H9 (cell line): ENCODE measurements around the gene CDC25A. TPM values are rescaled to one million over a fixed set of nuclear protein-coding genes. Genes with fewer than 3 reads are reported as not detected.

Experiments used
- DNase-seq: peaks from one replicate; pipeline ENCODE4 v3.0.0-alpha.2; 2017
- H2AFZ ChIP-seq: one replicate; pipeline ENCODE4 v1.6.1; 2013; ENCODE audit warnings: mild to moderate bottlenecking, low read length, control low read depth, moderate library complexity
- H2AK5ac ChIP-seq: 2 replicates; pipeline ENCODE4 v1.6.1; 2013; ENCODE audit warnings: low read length, control low read depth, mixed read lengths; ENCODE audit not compliant: insufficient read length
- H2BK120ac ChIP-seq: one replicate; pipeline ENCODE4 v1.6.1; 2013; ENCODE audit warnings: low read depth, mild to moderate bottlenecking, low read length, control low read depth, inconsistent platforms; ENCODE audit not compliant: poor library complexity, severe bottlenecking
- H2BK12ac ChIP-seq: 2 replicates; pipeline ENCODE4 v1.6.1; 2013; ENCODE audit warnings: low read length, control low read depth, mixed read lengths, low read depth; ENCODE audit not compliant: insufficient read length
- H2BK15ac ChIP-seq: 2 replicates; pipeline ENCODE4 v1.6.1; 2013; ENCODE audit warnings: low read depth, low read length, control low read depth
- H2BK20ac ChIP-seq: one replicate; pipeline ENCODE4 v1.6.1; 2013; ENCODE audit warnings: low read depth, mild to moderate bottlenecking, low read length, control low read depth, inconsistent platforms; ENCODE audit not compliant: poor library complexity, severe bottlenecking
- H2BK5ac ChIP-seq: 2 replicates; pipeline ENCODE4 v1.6.1; 2013; ENCODE audit warnings: low read length, control low read depth, mixed read lengths; ENCODE audit not compliant: insufficient read length
- H3K14ac ChIP-seq: 2 replicates; pipeline ENCODE4 v1.6.1; 2013; ENCODE audit warnings: low read length, control low read depth; ENCODE audit not compliant: insufficient read depth
- H3K18ac ChIP-seq: 2 replicates; pipeline ENCODE4 v1.6.1; 2013; ENCODE audit warnings: low read depth, mild to moderate bottlenecking, mixed read lengths, low read length, control low read depth; ENCODE audit not compliant: insufficient read length
- H3K23ac ChIP-seq: 2 replicates; pipeline ENCODE4 v1.6.1; 2013; ENCODE audit warnings: low read length, control low read depth, mixed read lengths, low read depth; ENCODE audit not compliant: insufficient read length
- H3K23me2 ChIP-seq: 2 replicates; pipeline ENCODE4 v1.6.1; 2013; ENCODE audit warnings: low read depth, mild to moderate bottlenecking, mixed read lengths, low read length, control low read depth; ENCODE audit not compliant: insufficient read length, poor library complexity, severe bottlenecking
- H3K27ac ChIP-seq: 2 replicates; pipeline ENCODE4 v1.5.1; 2013; ENCODE audit warnings: low read length, control low read depth, mixed read lengths, low read depth; ENCODE audit not compliant: insufficient read length
- H3K27me3 ChIP-seq: 2 replicates; pipeline ENCODE4 v1.6.1; 2013; ENCODE audit warnings: low read length, control low read depth, inconsistent platforms; ENCODE audit not compliant: insufficient read depth
- H3K4ac ChIP-seq: 2 replicates; pipeline ENCODE4 v1.6.1; 2013; ENCODE audit warnings: low read depth, mild to moderate bottlenecking, control low read depth, inconsistent platforms, low read length, moderate library complexity
- H3K4me1 ChIP-seq: 2 replicates; pipeline ENCODE4 v1.6.1; 2013; ENCODE audit warnings: low read length, control low read depth, inconsistent platforms; ENCODE audit not compliant: insufficient read depth
- H3K4me2 ChIP-seq: 2 replicates; pipeline ENCODE4 v1.6.1; 2013; ENCODE audit warnings: low read length, control low read depth, mixed read lengths; ENCODE audit not compliant: insufficient read length, insufficient read depth
- H3K56ac ChIP-seq: 2 replicates; pipeline ENCODE4 v1.6.1; 2013; ENCODE audit warnings: low read depth, mild to moderate bottlenecking, mixed read lengths, low read length, control low read depth; ENCODE audit not compliant: insufficient read length
- H3K79me1 ChIP-seq: 2 replicates; pipeline ENCODE4 v1.6.1; 2013; ENCODE audit warnings: low read depth, mild to moderate bottlenecking, moderate library complexity, low read length, control low read depth, inconsistent platforms; ENCODE audit not compliant: insufficient read depth, poor library complexity, severe bottlenecking
- H3K79me2 ChIP-seq: 2 replicates; pipeline ENCODE4 v1.6.1; 2013; ENCODE audit warnings: low read length, control low read depth, inconsistent platforms; ENCODE audit not compliant: insufficient read depth
- H3K9ac ChIP-seq: 2 replicates; pipeline ENCODE4 v1.6.1; 2013; ENCODE audit warnings: low read length, control low read depth, mixed read lengths; ENCODE audit not compliant: insufficient read length; ENCODE audit errors: extremely low read depth
- H3K9me3 ChIP-seq: one replicate; pipeline ENCODE4 v1.6.1; 2013; ENCODE audit warnings: low read depth, low read length, inconsistent platforms; ENCODE audit not compliant: control insufficient read depth
- H3T11ph ChIP-seq: one replicate; pipeline ENCODE4 v1.6.1; 2013; ENCODE audit warnings: mild to moderate bottlenecking, low read length, control low read depth, inconsistent platforms
- H4K20me1 ChIP-seq: one replicate; pipeline ENCODE4 v1.6.1; 2013; ENCODE audit not compliant: control insufficient read depth, insufficient read length, insufficient read depth
- H4K5ac ChIP-seq: 2 replicates; pipeline ENCODE4 v1.6.1; 2013; ENCODE audit warnings: low read depth, mild to moderate bottlenecking, mixed read lengths, low read length, control low read depth; ENCODE audit not compliant: insufficient read length
- H4K8ac ChIP-seq: replicated peaks from 2 replicates; pipeline ENCODE4 v1.6.1; 2013; ENCODE audit warnings: low read length, control low read depth, mixed read lengths, low read depth; ENCODE audit not compliant: insufficient read length
- H4K91ac ChIP-seq: 2 replicates; pipeline ENCODE4 v1.6.1; 2013; ENCODE audit warnings: low read depth, mild to moderate bottlenecking, moderate library complexity, mixed read lengths, low read length, control low read depth; ENCODE audit not compliant: insufficient read length
- H3K27ac Mint-ChIP-seq, 3 experiments: 2 replicates in 2 of 3; 3 replicates in 1 of 3; pipeline ENCODE4 v1.8.0; 2020 to 2021; ENCODE audit warnings: mixed read lengths in 3 of 3, mild to moderate bottlenecking in 1 of 3, moderate library complexity in 1 of 3
- H3K27me3 Mint-ChIP-seq: 2 replicates; pipeline ENCODE4 v1.8.0; 2021; ENCODE audit warnings: low read depth, mild to moderate bottlenecking, moderate library complexity, mixed read lengths
- H3K36me3 Mint-ChIP-seq, 3 experiments: 2 replicates in 2 of 3; 3 replicates in 1 of 3; pipeline ENCODE4 v1.8.0; 2020 to 2021; ENCODE audit warnings: low read depth in 3 of 3, mixed read lengths in 3 of 3; ENCODE audit not compliant: insufficient read depth in 1 of 3
- H3K4me1 Mint-ChIP-seq, 2 experiments: 2 replicates each; pipeline ENCODE4 v1.8.0; 2020; ENCODE audit warnings: mixed read lengths in 2 of 2
- H3K4me3 Mint-ChIP-seq, 2 experiments: 2 replicates in 1 of 2; 3 replicates in 1 of 2; pipeline ENCODE4 v1.8.0; 2020 to 2021; ENCODE audit warnings: mild to moderate bottlenecking in 2 of 2, mixed read lengths in 2 of 2, moderate library complexity in 1 of 2
- H3K9me3 Mint-ChIP-seq, 2 experiments: 2 replicates in 1 of 2; 3 replicates in 1 of 2; pipeline ENCODE4 v1.8.0; 2020; ENCODE audit warnings: mild to moderate bottlenecking in 2 of 2, mixed read lengths in 2 of 2, moderate library complexity in 1 of 2
- WGBS: extraction: QIAGEN DNeasy Blood & Tissue Kit; methylation state at CpG from one replicate; pipeline ENCODE4 v1.1.7; 2013; ENCODE audit warnings: missing lambda C conversion rate, low lambda C conversion rate, mixed read lengths; ENCODE audit not compliant: insufficient read length; ENCODE audit errors: extremely low coverage; 5-methylcytosine and 5-hydroxymethylcytosine counted together
- total RNA-seq: library from RNA; stranded (reverse); gene quantifications from 2 replicates; pipeline ENCODE4 v1.2.1, GENCODE V29; 2021
- TF ChIP-seq, protein P1 (sequence below): fragments of 200-600 bp; sonication (generic); conservative IDR thresholded peaks from 3 replicates; pipeline ENCODE4 v1.8.0; 2021; ENCODE audit warnings: antibody characterized with exemption, mild to moderate bottlenecking

Gene CDC25A
- total RNA-seq, 1 experiment from 2014 or later = 83.3 TPM

DNA sequence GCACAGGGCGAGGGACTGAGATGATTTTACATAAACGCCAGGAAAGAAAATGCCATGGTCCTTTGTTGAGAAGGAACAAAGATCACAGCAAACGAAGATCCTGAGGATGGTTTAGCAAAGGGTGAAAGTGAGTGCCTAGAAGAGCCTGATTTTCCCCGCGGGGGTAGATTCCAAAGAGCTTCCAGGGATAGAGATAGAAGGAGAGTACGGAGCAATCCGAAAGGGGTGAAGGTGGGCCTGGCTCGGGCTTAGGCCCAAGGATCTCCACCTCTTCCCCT is 977 bp downstream of the CDC25A start:
- H3K27ac ChIP-seq = no peak overlapping the region
- no peaks in the 10 kb centered on the region for H3K9me3 Mint-ChIP-seq

More for the DNA sequence above, 977 bp downstream of the CDC25A start:
- H3K4me2 ChIP-seq = peak overlapping the region; percentile 93
- H3K9ac ChIP-seq = peak overlapping the region; percentile 91
- no peak overlapping the region for H2BK12ac ChIP-seq
- H3K4me1 ChIP-seq = peaks cover 7% of the 10 kb centered on the region; the same call in 1 of the 2 replicates
- H3K27me3 ChIP-seq = no peaks in the 10 kb centered on the region
- H3K23me2 ChIP-seq = peaks cover 9% of the 10 kb centered on the region
- Mint-ChIP-seq H3K4me1 (peaks cover 37% of the 10 kb centered on the region in 2 experiments), H3K36me3 (peaks cover 45 to 51% (median 49%) of the 10 kb centered on the region in 3 experiments), H3K4me3 (peak overlapping the region; percentile 91 to 97), H3K27me3 (no peaks in the 10 kb centered on the region), H3K27ac (peak overlapping the region in 2 of 3 experiments; percentile 90 to 97; a peak in 4 of 7 replicates)
- H3K79me2 ChIP-seq = peaks cover 14% of the 10 kb centered on the region
- no peaks in the 10 kb centered on the region for H3K9me3 ChIP-seq
- no peak overlapping the region for H2BK15ac ChIP-seq
- H2AFZ ChIP-seq = no peak overlapping the region
- H3T11ph ChIP-seq = no peak overlapping the region
- no peak overlapping the region for H2BK5ac ChIP-seq
- H4K91ac ChIP-seq = no peak overlapping the region
- H2BK20ac ChIP-seq = no peak overlapping the region
- no peak overlapping the region for H2BK120ac ChIP-seq
- H4K20me1 ChIP-seq = no peaks in the 10 kb centered on the region
- no peak overlapping the region for H3K4ac ChIP-seq
- no peak for DNase-seq
- no peak overlapping the region for H3K18ac ChIP-seq
- peak overlapping the region; percentile 83 for H3K14ac ChIP-seq
- TF ChIP-seq, protein P1, sequence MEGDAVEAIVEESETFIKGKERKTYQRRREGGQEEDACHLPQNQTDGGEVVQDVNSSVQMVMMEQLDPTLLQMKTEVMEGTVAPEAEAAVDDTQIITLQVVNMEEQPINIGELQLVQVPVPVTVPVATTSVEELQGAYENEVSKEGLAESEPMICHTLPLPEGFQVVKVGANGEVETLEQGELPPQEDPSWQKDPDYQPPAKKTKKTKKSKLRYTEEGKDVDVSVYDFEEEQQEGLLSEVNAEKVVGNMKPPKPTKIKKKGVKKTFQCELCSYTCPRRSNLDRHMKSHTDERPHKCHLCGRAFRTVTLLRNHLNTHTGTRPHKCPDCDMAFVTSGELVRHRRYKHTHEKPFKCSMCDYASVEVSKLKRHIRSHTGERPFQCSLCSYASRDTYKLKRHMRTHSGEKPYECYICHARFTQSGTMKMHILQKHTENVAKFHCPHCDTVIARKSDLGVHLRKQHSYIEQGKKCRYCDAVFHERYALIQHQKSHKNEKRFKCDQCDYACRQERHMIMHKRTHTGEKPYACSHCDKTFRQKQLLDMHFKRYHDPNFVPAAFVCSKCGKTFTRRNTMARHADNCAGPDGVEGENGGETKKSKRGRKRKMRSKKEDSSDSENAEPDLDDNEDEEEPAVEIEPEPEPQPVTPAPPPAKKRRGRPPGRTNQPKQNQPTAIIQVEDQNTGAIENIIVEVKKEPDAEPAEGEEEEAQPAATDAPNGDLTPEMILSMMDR = no peak
- H3K56ac ChIP-seq = no peak overlapping the region
- no peak overlapping the region for H2AK5ac ChIP-seq
- no peak overlapping the region for H3K23ac ChIP-seq
- peaks cover 11% of the 10 kb centered on the region for H3K79me1 ChIP-seq
- whole genome bisulfite sequencing = no CpG with 5 or more reads among the region's 8 CpGs
- H4K5ac ChIP-seq = no peak overlapping the region
- H4K8ac ChIP-seq = no peak overlapping the region
